IMR-90 (cell line): ENCODE data around the gene MARVELD2. TPM values are rescaled to one million over a fixed set of nuclear protein-coding genes. Genes with fewer than 3 reads are reported as not detected.

Experiments
- ATAC-seq: fragments of 200-7000 bp; cut with Tn5 transposase; 2 replicates; pipeline ENCODE4 v1.9.1; 2020; ENCODE audit warnings: low read depth, mild to moderate bottlenecking, moderate library complexity
- BruUV-seq: library from RNA; stranded (reverse); fragments of 400-500 nt; replicated peaks from 2 replicates; lab custom pipeline; 2021; lab: Mats Ljungman, UMichigan
- CTCF ChIA-PET: fragments of 300-600 bp; formaldehyde crosslinking; extraction: SDS; loops from one replicate; lab custom pipeline; 2021; ENCODE audit warnings: antibody characterized with exemption; lab: Yijun Ruan, JAX
- POLR2A ChIA-PET: fragments of 300-600 bp; sonication (Branson Sonifier 250); formaldehyde crosslinking; loops from one replicate; lab custom pipeline; 2022; ENCODE audit warnings: antibody characterized with exemption; ENCODE audit not compliant: unreplicated experiment; lab: Charles Lee
- DNase-seq: peaks from one replicate; pipeline ENCODE4 v3.0.0; 2013
- H2AFZ ChIP-seq: replicated peaks from 2 replicates; pipeline ENCODE3; 2013; ENCODE audit warnings: low read length, mild to moderate bottlenecking; ENCODE audit not compliant: poor library complexity
- H2AK5ac ChIP-seq: 2 replicates; pipeline ENCODE4 v1.6.1; 2013; ENCODE audit warnings: low read depth, low read length, inconsistent platforms
- H2AK9ac ChIP-seq: replicated peaks from 2 replicates; pipeline ENCODE3; 2013; ENCODE audit warnings: mild to moderate bottlenecking, low read depth, low read length, moderate library complexity; ENCODE audit not compliant: poor library complexity
- H2BK120ac ChIP-seq: 2 replicates; pipeline ENCODE4 v1.6.1; 2013; ENCODE audit warnings: low read depth, low read length, inconsistent platforms
- H2BK15ac ChIP-seq: 3 replicates; pipeline ENCODE4 v1.6.1; 2013; ENCODE audit warnings: low read depth, low read length, inconsistent platforms
- H2BK20ac ChIP-seq: 2 replicates; pipeline ENCODE4 v1.6.1; 2013; ENCODE audit warnings: low read depth, mild to moderate bottlenecking, inconsistent platforms, low read length, moderate library complexity
- H2BK5ac ChIP-seq: 2 replicates; pipeline ENCODE4 v1.6.1; 2013; ENCODE audit warnings: mild to moderate bottlenecking, low read depth, low read length, inconsistent platforms; ENCODE audit not compliant: poor library complexity, severe bottlenecking
- H3K14ac ChIP-seq: replicated peaks from 2 replicates; pipeline ENCODE4 v1.6.1; 2013; ENCODE audit warnings: low read depth, low read length, inconsistent platforms
- H3K18ac ChIP-seq: 2 replicates; pipeline ENCODE4 v1.6.1; 2013; ENCODE audit warnings: low read depth, low read length, control low read depth
- H3K23ac ChIP-seq: 2 replicates; pipeline ENCODE4 v1.6.1; 2013; ENCODE audit warnings: low read depth, low read length, inconsistent platforms
- H3K27ac ChIP-seq: 2 replicates; pipeline ENCODE4 v1.5.1; 2013; ENCODE audit warnings: mild to moderate bottlenecking, control low read depth, low read length; ENCODE audit not compliant: insufficient read depth
- H3K27me3 ChIP-seq: 2 replicates; pipeline ENCODE4 v1.6.1; 2013; ENCODE audit warnings: low read length; ENCODE audit not compliant: control insufficient read depth, insufficient read depth
- H3K36me3 ChIP-seq: 2 replicates; pipeline ENCODE4 v1.6.1; 2013; ENCODE audit warnings: low read length, mixed read lengths; ENCODE audit not compliant: control insufficient read depth, insufficient read depth
- H3K4ac ChIP-seq: 2 replicates; pipeline ENCODE4 v1.6.1; 2013; ENCODE audit warnings: low read depth, low read length, inconsistent platforms
- H3K4me1 ChIP-seq: 2 replicates; pipeline ENCODE4 v1.6.1; 2013; ENCODE audit warnings: low read length, mixed read lengths; ENCODE audit not compliant: control insufficient read depth, insufficient read depth
- H3K4me2 ChIP-seq: 2 replicates; pipeline ENCODE4 v1.6.1; 2013; ENCODE audit warnings: low read depth, mild to moderate bottlenecking, control low read depth, low read length, moderate library complexity
- H3K4me3 ChIP-seq: 2 replicates; pipeline ENCODE4 v1.5.1; 2013; ENCODE audit warnings: low read depth, mild to moderate bottlenecking, control low read depth, low read length, moderate library complexity; ENCODE audit not compliant: insufficient read depth
- H3K56ac ChIP-seq: 2 replicates; pipeline ENCODE4 v1.6.1; 2013; ENCODE audit warnings: low read length, inconsistent platforms; ENCODE audit not compliant: insufficient read depth; ENCODE audit errors: extremely low read depth
- H3K79me1 ChIP-seq, 2 experiments: 2 replicates each; pipeline ENCODE4 v1.6.1; 2013; ENCODE audit warnings: low read length in 2 of 2, inconsistent platforms in 1 of 2, low read depth in 1 of 2
- H3K9ac ChIP-seq: 2 replicates; pipeline ENCODE4 v1.6.1; 2013; ENCODE audit warnings: low read depth, low read length, control low read depth
- H3K9me1 ChIP-seq: 2 replicates; pipeline ENCODE4 v1.6.1; 2013; ENCODE audit warnings: low read length, inconsistent platforms; ENCODE audit not compliant: insufficient read depth
- H3K9me3 ChIP-seq: 2 replicates; pipeline ENCODE4 v1.6.1; 2013; ENCODE audit warnings: low read length; ENCODE audit not compliant: control insufficient read depth, insufficient read depth
- H4K20me1 ChIP-seq: 2 replicates; pipeline ENCODE4 v1.6.1; 2013; ENCODE audit warnings: low read length, inconsistent platforms; ENCODE audit not compliant: insufficient read depth
- H4K5ac ChIP-seq: 2 replicates; pipeline ENCODE4 v1.6.1; 2013; ENCODE audit warnings: mild to moderate bottlenecking, low read depth, low read length, control low read depth
- H4K8ac ChIP-seq, 2 experiments: 2 replicates each; pipeline ENCODE4 v1.6.1; 2013; ENCODE audit warnings: low read depth in 2 of 2, low read length in 2 of 2, control low read depth in 1 of 2, inconsistent platforms in 1 of 2
- H4K91ac ChIP-seq: 2 replicates; pipeline ENCODE4 v1.6.1; 2013; ENCODE audit warnings: low read depth, low read length, inconsistent platforms; ENCODE audit not compliant: insufficient read depth
- FOS ChIP-seq: fragments of 150-350 bp; IDR thresholded peaks from 2 replicates; pipeline ENCODE4 v1.6.1; 2016; ENCODE audit warnings: low read depth, low read length
- MAZ ChIP-seq: IDR thresholded peaks from 2 replicates; pipeline ENCODE4 v1.6.1; 2012; ENCODE audit warnings: low read depth, mild to moderate bottlenecking, low read length, improper control_type of control experiment, moderate library complexity, borderline replicate concordance
- WGBS, 2 experiments: methylation state at CpG; one replicate each; pipeline versions ENCODE4 v1.1.5 to v1.1.7; 2013; ENCODE audit warnings: missing lambda C conversion rate in 2 of 2; ENCODE audit not compliant: insufficient read length in 1 of 2; ENCODE audit errors: extremely low coverage in 2 of 2; 5-methylcytosine and 5-hydroxymethylcytosine counted together
- dilution Hi-C: fragments of 300-500 bp; cut with HindIII; formaldehyde crosslinking; loops from one replicate; pipeline ENCODE4 v1.14.3; 2018; ENCODE audit warnings: low sequenced_read_pairs; ENCODE audit not compliant: unreplicated experiment
- in situ Hi-C: fragments of 300-500 bp; cut with MboI; formaldehyde crosslinking; loops from 3 replicates; pipeline ENCODE4 v1.14.3; 2019; ENCODE audit warnings: low sequenced_read_pairs, inconsistent platforms, mixed read lengths
- intact Hi-C: fragments of 100-400 bp; cut with micrococcal nuclease; formaldehyde crosslinking; loops from 2 replicates; pipeline ENCODE4 v1.10.0; 2022
- polyA plus RNA-seq, 3 experiments: library from polyadenylated mRNA; depleted of rRNA; stranded (reverse); fragments of >200 nt; gene quantifications; 2 replicates each; pipeline ENCODE4 v1.2.3, GENCODE V29; 2012; ENCODE audit warnings: low replicate concordance in 1 of 3
- total RNA-seq: library from RNA; depleted of rRNA; stranded (reverse); fragments of >200 nt; gene quantifications from 2 replicates; pipeline ENCODE4 v1.2.3, GENCODE V29; 2012

Gene MARVELD2
- total and polyA plus RNA-seq, 2 of the 4 experiments (the other 2 are of a cell fraction) = 0.51 to 0.54 TPM

DNA sequence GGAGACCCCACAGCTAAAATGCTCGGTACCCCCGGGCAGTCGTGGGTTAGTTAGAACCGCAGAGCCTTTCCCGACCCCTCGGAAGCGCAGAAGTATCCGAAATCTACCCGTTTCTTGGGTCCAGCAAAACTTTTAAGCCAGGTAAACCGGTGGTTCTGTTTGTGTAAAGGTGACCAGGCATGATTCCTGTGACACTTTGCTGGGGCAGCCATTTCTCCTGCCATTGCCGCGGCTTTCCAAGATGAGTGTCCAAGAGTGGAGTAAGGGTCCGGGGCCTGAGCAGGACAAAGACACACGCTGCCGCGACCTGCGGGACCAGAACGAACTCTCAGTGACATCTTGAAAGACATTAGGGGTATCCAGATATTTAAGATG, 655 bp downstream of the MARVELD2 start:
- ATAC-seq = no peak
- no peaks in the 10 kb centered on the region for H3K9me3 ChIP-seq
- H3K27me3 ChIP-seq = no peaks in the 10 kb centered on the region
- TF ChIP-seq FOS (no peak), MAZ (no peak)
- H3K4me3 ChIP-seq = no peak overlapping the region
- H2BK5ac ChIP-seq = no peak overlapping the region
- in situ Hi-C loops = no loop called here
- BruUV-seq = no TSS peak
- no peak overlapping the region for H3K4ac ChIP-seq
- CTCF ChIA-PET = no interaction called here
- H3K36me3 ChIP-seq = peaks cover 5% of the 10 kb centered on the region
- intact Hi-C loops = no loop called here
- H2AK9ac ChIP-seq = peak overlapping the region; percentile 44
- H3K14ac ChIP-seq = no peak overlapping the region
- no peak overlapping the region for H3K27ac ChIP-seq
- no peaks in the 10 kb centered on the region for H4K20me1 ChIP-seq
- dilution Hi-C loops = no loop called here
- no peak overlapping the region for H4K8ac ChIP-seq
- H3K9ac ChIP-seq = no peak overlapping the region
- no peak overlapping the region for H3K4me2 ChIP-seq
- H4K91ac ChIP-seq = no peak overlapping the region
- DNase-seq = no peak
- H3K79me1 ChIP-seq = no peaks in the 10 kb centered on the region
- H3K18ac ChIP-seq = no peak overlapping the region
- H2BK20ac ChIP-seq = no peak overlapping the region
- H2AFZ ChIP-seq = peak overlapping the region; percentile 88
- H2BK120ac ChIP-seq = no peak overlapping the region
- no peaks in the 10 kb centered on the region for H3K4me1 ChIP-seq
- no peak overlapping the region for H4K5ac ChIP-seq
- no peak overlapping the region for H2AK5ac ChIP-seq
- WGBS, 2 experiments = no CpG with 5 or more reads among the region's 18 CpGs
- H3K56ac ChIP-seq = no peak overlapping the region
- no peaks in the 10 kb centered on the region for H3K9me1 ChIP-seq
- POLR2A ChIA-PET = no interaction called here
- no peak overlapping the region for H3K23ac ChIP-seq
- H2BK15ac ChIP-seq = no peak overlapping the region
